ENCODE measurements around the gene SLC1A2.

GRCh38 chr11:35288817-35289541 lies 130.4 kb downstream of the SLC1A2 start:
- TF ChIP-seq CTCF (IDR thresholded peaks at IDR 0.05) (no peak), POLR2A (IDR thresholded peaks at IDR 0.05) (no peak)

All from thyroid gland (tissue), 4 donors.